DMS 273 (cell line): Measurements from ENCODE around the gene RHOV.
A peak's percentile ranks its signal among the peaks of the same experiment; 100 is the strongest.

Experiments used
- DNase-seq: peaks from one replicate; lab custom pipeline; 2025; ENCODE audit not compliant: unreplicated experiment; lab: John Stamatoyannopoulos, UW

Gene RHOV

GRCh38 chr15:40904552-40905201 is 30.6 kb upstream of the RHOV start:
- DNase-seq: no peak

- no peak for DNase-seq
Measured at GRCh38 chr15:40902605-40903561, 28.8 kb upstream of the RHOV start.

GRCh38 chr15:40901053-40901443 is 27.0 kb upstream of the RHOV start:
- DNase-seq: no peak

- no peak for DNase-seq
Measured at GRCh38 chr15:40900256-40901052, 26.4 kb upstream of the RHOV start.

GRCh38 chr15:40899536-40900207 is 25.6 kb upstream of the RHOV start:
- no peak for DNase-seq

GRCh38 chr15:40894681-40895448 is 20.8 kb upstream of the RHOV start:
- DNase-seq: peak; percentile 86

- peak; percentile 97 for DNase-seq
Measured at GRCh38 chr15:40893733-40894680, 20.0 kb upstream of the RHOV start, which contains the start of gene VPS18. VPS18 (plus strand) TSS chr15:40894450; CDS start chr15:40894769, 319 bp downstream.

GRCh38 chr15:40893019-40893670 is 19.1 kb upstream of the RHOV start:
- no peak for DNase-seq

GRCh38 chr15:40892447-40893012 is 18.5 kb upstream of the RHOV start:
- DNase-seq: no peak

GRCh38 chr15:40891810-40892446 is 17.9 kb upstream of the RHOV start:
- peak; percentile 56 for DNase-seq

- DNase-seq: no peak
Measured at GRCh38 chr15:40891138-40891537, 17.1 kb upstream of the RHOV start.

- DNase-seq: no peak
Measured at GRCh38 chr15:40889112-40889511, 15.1 kb upstream of the RHOV start.

- DNase-seq: no peak
Measured at GRCh38 chr15:40886586-40886985, 12.6 kb upstream of the RHOV start.

GRCh38 chr15:40881351-40881750 is 7.3 kb upstream of the RHOV start:
- DNase-seq: no peak

GRCh38 chr15:40879609-40880008 is 5.6 kb upstream of the RHOV start:
- DNase-seq: no peak

GRCh38 chr15:40878785-40879184 is 4.8 kb upstream of the RHOV start:
- no peak for DNase-seq

GRCh38 chr15:40877694-40878093 is 3.7 kb upstream of the RHOV start:
- DNase-seq: no peak
